Measurements from ENCODE around the gene ELF2. TPM values are rescaled to one million over a fixed set of nuclear protein-coding genes. Genes with fewer than 3 reads are reported as not detected.
"Not testable (repeated sequence)": the region's sequence is repeated elsewhere in the genome, so short reads cannot be mapped to it uniquely, and the experiment has no call there.

ELF2 gene
- total RNA-seq, 1 donor from 2014 or later = 141 TPM

- peak; percentile 91 to 95 for DNase-seq (ENCODE audit: low spot score in 2 of 2)
- peak; percentile 66 for FAIRE-seq
Observed at GRCh38 chr4:139082750-139083606, 94.0 kb downstream of the ELF2 start.

DNA sequence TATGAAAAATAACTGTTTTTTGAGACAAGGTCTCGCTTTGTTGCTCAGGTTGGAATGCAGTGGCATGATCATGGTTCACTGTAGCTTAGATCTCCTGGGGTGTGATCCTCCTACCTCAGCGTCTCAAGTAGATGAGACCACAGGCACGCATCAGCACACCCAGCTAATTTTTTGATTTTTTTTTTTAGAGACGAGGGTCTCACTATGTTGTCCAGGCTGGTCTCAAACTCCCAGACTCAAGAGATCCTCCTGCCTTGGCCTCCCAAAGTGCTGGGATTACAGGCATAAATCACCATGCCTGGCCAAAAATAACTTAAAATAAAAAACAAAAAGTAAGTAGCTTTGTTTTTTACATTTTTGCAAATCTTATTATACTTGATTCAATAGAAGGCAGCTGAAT, 98.1 kb downstream of the ELF2 start:
- DNase-seq (ENCODE audit: low spot score in 2 of 2) (no peak), FAIRE-seq (no peak)

DNA sequence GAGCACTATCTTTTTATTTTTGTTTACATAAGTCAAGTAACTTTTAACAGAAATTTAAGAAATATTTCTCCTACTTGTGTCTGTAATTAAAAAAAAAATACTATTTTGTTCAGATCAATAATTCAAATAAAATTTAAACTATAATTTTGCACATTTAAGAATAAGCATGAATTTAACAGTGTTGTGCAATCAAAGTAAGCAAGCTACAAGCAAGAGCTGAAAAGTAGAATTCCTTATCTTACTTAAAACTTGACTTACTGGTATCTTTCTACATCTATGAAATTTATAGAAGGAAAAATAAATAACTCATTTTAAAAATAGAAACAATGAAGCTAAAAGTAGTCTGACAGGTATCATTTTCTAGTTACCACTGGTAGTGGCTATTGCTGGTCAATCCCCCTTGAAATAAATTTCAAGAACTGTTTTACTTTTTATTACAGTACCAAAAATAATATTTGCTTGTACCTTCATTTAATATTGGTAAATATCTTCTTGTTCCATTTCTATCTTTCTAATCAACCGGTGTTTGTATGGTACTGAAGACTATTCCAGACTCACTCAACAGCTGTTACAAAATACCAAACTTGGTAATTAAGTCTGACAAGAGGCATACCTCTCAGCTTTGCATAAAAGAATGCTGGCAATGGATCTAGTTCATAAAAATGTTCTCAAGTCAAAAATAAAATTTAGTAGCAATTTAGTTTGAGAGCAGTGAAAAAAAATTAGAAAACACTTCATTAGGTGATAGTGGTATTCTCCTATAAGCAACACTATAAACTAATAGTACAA, 99.3 kb downstream of the ELF2 start:
- DNase-seq (ENCODE audit: low spot score in 2 of 2) (no peak), FAIRE-seq (peak; percentile 84)

- FAIRE-seq = no peak
- no peak for DNase-seq (ENCODE audit: low spot score in 2 of 2)
Observed at GRCh38 chr4:139076016-139076744, 100.8 kb downstream of the ELF2 start.

GRCh38 chr4:139060591-139060990, 116.4 kb downstream of the ELF2 start:
- FAIRE-seq (no peak), DNase-seq (ENCODE audit: low spot score in 2 of 2) (no peak)

DNA sequence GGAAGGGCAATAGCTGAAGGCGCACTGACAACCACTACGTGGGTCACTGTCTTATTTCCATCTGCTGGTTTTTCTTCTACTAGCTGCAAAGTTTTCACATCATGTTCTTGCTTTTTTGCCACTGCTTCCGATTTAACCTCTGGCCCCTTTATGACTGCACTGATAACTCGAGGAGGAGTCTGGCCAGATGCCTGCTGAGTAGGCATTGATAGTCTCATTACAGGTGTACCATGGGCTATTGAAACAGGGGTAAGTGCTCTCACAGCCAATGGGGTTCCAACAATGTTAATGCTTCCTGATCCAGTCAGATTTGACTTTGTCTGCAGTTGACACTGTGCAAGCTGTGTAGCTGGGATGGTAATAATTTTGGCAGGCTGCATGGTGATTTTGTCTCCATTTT, 118.0 kb downstream of the ELF2 start:
- not testable (repeated sequence) for DNase-seq (ENCODE audit: low spot score in 2 of 2); FAIRE-seq

GRCh38 chr4:139054791-139055505, 122.1 kb downstream of the ELF2 start:
- DNase-seq (ENCODE audit: low spot score in 2 of 2) (no peak), FAIRE-seq (no peak)

DNA sequence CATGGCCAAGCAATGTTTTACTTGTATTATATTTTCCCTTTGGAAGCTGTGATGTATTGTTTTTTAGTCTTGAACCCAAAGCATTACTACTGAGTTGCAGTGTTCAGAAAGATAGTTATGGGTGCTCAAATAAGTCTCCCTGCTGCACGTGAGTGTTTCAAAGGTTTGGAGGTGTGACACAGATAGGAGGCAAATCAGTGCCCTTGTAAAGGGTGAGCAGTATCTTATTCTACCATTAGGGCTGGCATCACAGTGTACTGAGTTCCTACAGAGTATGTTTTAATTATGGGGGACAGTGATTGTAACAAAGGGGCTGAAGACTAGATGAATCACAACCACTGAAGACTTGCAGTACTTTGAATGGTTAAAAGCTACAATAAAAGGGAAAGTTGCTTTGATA, 123.1 kb downstream of the ELF2 start:
- no peak for DNase-seq (ENCODE audit: low spot score in 2 of 2)

DNA sequence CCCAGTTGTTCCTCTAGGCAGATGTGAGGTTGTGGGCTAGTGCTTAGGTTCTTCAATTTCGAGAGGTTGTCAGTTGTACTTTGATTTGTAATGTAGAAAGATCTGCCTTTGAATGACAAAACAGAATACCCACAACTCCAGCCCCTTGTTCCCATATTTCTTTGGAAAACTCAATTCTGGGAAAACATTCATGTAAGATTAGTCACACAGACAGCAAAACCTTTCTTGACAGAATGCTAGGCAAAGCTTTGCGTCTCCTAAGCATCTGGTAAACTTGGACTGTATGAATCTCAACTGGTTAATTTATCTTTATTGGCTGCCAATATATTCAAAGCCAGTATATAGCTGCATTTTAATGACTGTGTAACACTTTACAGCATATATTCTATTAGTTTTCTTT, 126.6 kb downstream of the ELF2 start:
- no peak for DNase-seq (ENCODE audit: low spot score in 2 of 2)
- FAIRE-seq = no peak

More for the DNA sequence above, 123.1 kb downstream of the ELF2 start:
- no peak for FAIRE-seq

GRCh38 chr4:139048026-139048425, 129.0 kb downstream of the ELF2 start:
- DNase-seq (ENCODE audit: low spot score in 2 of 2) (no peak), FAIRE-seq (no peak)

DNA sequence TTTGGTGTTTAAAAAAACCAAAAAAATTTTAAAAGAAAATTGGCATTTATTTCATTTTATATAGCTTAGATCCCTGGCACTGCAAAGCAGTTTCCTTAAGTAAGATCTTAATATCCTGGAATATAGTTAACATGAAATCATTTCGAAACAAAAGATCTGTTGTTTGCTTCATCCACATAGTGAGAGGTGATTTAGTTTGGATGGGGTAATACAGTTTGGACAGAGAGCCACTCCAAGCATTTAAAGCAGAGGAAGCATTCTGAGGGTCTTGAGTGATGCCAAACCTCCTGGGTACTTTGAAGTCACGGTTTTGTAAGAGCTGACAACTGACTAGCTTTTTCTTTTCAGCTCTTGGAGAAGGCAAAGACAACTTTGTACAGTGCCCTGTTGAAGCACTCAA, 132.7 kb downstream of the ELF2 start:
- FAIRE-seq (no peak), DNase-seq (ENCODE audit: low spot score in 2 of 2) (no peak)

DNA sequence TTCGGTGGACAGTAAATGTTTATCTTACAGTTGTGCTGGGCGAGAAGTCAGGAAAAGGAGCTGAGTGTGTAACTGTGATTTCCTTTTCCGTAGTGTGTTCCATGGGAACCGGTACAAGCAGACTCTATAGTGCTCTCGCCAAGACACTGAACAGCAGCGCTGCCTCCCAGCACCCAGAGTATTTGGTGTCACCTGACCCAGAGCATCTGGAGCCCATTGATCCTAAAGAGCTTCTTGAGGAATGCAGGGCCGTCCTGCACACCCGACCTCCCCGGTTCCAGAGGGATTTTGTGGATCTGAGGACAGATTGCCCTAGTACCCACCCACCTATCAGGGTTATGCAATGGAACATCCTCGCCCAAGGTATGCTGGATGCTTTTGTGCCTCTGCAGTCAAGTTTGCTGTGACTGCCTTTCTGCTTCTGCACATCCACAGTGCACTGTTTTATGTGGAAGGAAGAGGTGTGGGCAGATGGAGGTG, 134.0 kb downstream of the ELF2 start:
- no peak for DNase-seq (ENCODE audit: low spot score in 2 of 2)
- no peak for FAIRE-seq

DNA sequence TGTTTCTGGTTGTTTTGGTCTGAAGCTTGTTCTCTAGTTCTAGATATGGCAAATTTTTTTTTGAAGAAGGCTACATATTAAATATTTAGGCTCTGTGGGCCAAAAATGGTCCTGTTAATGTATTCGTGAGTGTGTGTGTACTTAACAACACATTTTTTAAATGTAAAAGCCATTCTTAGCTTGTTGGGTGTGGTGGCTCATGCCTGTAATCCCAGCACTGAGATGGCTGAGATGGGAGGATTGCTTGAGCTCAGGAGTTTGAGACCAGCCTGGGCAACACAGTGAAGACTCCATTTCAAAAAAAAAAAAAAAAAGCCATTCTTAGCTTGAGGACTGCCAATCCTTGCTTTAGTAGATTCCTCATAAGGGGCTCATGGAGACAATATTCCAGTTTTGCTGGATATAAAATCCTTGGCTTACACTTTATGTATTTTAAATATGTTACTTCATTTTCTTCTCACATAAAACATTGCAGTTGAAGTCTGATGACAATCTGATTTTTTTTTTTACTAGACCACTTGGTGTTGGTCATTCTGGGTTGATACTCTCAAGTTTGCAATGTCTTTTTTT, 138.1 kb downstream of the ELF2 start:
- no peak for FAIRE-seq
- DNase-seq (ENCODE audit: low spot score in 2 of 2) = no peak

GRCh38 chr4:139036885-139037284, 140.1 kb downstream of the ELF2 start:
- no peak for DNase-seq (ENCODE audit: low spot score in 2 of 2)
- FAIRE-seq = no peak

- no peak for DNase-seq (ENCODE audit: low spot score in 2 of 2)
- FAIRE-seq = no peak
Observed at GRCh38 chr4:139035650-139036049, 141.4 kb downstream of the ELF2 start.

DNA sequence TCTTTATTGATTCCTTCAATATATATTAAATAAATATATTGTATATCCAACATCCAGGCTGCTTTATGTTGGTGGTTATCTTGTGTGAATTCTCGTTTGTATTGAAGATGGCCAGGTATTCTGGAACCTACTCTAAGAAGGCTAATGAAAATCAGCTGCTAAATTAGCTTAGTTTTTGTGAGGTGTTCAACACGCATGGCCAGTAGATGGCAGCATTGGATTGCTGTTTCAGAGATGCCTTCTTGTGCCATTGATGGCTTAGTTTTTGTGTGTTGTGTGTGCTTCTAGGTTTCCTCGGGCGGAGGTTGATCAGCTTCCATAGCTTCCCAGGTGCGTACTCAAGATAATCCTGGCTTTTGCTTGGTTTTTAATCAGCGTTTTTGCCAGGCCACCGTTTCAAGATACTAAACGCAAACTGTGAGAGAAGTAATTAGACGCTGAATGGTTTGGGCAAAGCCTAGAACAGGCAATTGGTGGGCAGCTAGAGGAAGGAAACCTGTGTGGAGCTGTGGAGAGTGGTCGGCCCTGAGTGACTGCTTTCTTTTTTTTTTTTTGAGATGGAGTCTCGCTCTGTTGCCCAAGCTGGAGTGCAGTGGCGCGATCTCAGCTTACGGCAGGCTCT, 146.3 kb downstream of the ELF2 start:
- DNase-seq (ENCODE audit: low spot score in 2 of 2) = peak; percentile 47 to 71
- FAIRE-seq = peak; percentile 10

DNA sequence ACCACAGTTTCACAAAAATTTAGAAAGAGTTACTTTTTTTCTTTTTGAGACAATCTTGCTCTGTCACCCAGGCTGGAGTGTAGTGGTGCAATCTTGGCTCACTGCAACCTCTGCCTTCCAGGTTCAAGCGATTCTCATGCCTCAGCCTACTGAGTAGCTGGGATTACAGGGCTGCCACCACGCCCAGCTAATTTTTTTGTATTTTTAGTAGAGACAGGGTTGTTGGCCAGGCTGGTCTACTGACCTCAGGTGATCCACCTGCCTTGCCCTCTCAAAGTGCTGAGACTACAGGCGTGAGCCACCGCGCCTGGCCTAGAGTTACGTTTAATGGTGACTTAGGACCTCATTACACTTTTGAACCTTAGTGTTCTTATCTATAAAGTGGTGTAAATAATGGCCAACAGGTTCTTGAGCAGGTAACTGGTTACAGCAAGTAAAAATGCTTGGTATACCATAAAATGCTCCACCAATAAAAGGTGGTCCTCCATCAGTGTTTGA, 147.1 kb downstream of the ELF2 start:
- FAIRE-seq = not testable (repeated sequence)

GRCh38 chr4:139028191-139028661, 148.8 kb downstream of the ELF2 start:
- peak; percentile 31 to 55 for DNase-seq (ENCODE audit: low spot score in 2 of 2)
- FAIRE-seq = no peak

More for the DNA sequence above, 147.1 kb downstream of the ELF2 start:
- DNase-seq (ENCODE audit: low spot score in 2 of 2) = not testable (repeated sequence)

DNA sequence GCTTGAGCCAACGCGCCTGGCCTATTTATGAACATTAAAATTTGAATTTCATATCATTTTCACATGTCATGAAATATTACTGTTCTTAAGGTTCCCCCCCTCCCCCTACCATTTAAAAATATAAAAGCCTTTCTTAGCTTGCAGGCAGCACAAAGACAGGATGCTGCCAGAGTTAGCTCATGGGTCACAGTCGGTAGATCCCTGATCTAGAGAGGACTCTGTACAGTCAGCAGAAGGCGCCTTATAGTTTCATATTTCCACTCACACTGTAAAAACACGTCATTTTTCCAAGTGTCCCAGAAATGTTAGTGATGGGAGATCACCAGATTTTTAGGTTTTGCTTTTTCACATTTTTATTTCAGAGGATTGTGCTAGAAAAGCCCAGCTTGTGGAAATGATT, 149.2 kb downstream of the ELF2 start:
- DNase-seq (ENCODE audit: low spot score in 2 of 2) = no peak
- no peak for FAIRE-seq

All from frontal cortex (tissue), 4 donors.